Right lobe of liver (tissue), 4 donors: ENCODE results near the gene ZBTB48.

Experiments used
- CTCF ChIP-seq, 4 donors: fragments of 200-600 bp in 3 of 4; fragments of 450-650 bp in 1 of 4; IDR thresholded peaks; one replicate each; pipeline versions ENCODE4 v1.5.1 to v1.8.0; 2016 to 2022; ENCODE audit warnings: antibody characterized with exemption in 4 of 4, mild to moderate bottlenecking in 2 of 4
- POLR2A ChIP-seq: fragments of 450-650 bp; IDR thresholded peaks from one replicate; pipeline ENCODE4 v1.6.1; 2017; ENCODE audit warnings: antibody characterized with exemption, mild to moderate bottlenecking
- donor health status: DM: no; HTN: no; CAD: no.
- donor health status: DM: no; HTN: no; CAD: no.
- donor health status: DM: no; HTN: yes; CAD: no.

GRCh38 chr1:6594977-6595740 lies 15.4 kb downstream of the ZBTB48 start:
- TF ChIP-seq CTCF (IDR thresholded peaks at IDR 0.05), result no peak
- TF ChIP-seq POLR2A, result no peak
